Measurements from ENCODE around the gene COPS2. TPM values are rescaled to one million over a fixed set of nuclear protein-coding genes. Genes with fewer than 3 reads are reported as not detected.

Gene COPS2
- total and polyA plus RNA-seq, 9 of the 15 experiments (the other 6 are each of a cell fraction or from before 2014, with no cell fraction given), result 66.4 to 154 (median 117) TPM

- no peaks in the 10 kb centered on the region for H4K20me1 ChIP-seq (replicated peaks; ENCODE audit: control insufficient read depth, insufficient read depth, low read length)
- H3K9ac ChIP-seq (ENCODE audit: insufficient read depth in 1 of 2, low read depth in 2 of 2, low read length in 2 of 2), result no peak overlapping the region
- H3K9me1 ChIP-seq (ENCODE audit: control insufficient read depth, insufficient read depth, low read length), result no peaks in the 10 kb centered on the region
- TF ChIP-seq NR3C1 (CRISPR knock-in tag; IDR thresholded peaks at IDR 0.05), result no peak
- TF ChIP-seq CREB3L1 (IDR thresholded peaks at IDR 0.05; ENCODE audit: borderline replicate concordance, low read depth), result no peak
- TF ChIP-seq KDM1A (IDR thresholded peaks at IDR 0.05), result no peak
- TF ChIP-seq THRAP3 (IDR thresholded peaks at IDR 0.05; ENCODE audit: borderline replicate concordance), result no peak
- no peak for TF ChIP-seq ZNF407 (IDR thresholded peaks at IDR 0.05; ENCODE audit: low read depth)
- TF ChIP-seq ZNF224 (CRISPR knock-in tag; IDR thresholded peaks at IDR 0.05), result no peak
- TF ChIP-seq EZH2 (IDR thresholded peaks at IDR 0.05; ENCODE audit: borderline replicate concordance, low read depth, low read length), result no peak
- TF ChIP-seq BCL6 (CRISPR knock-in tag; IDR thresholded peaks at IDR 0.05), result no peak
- no peak for TF ChIP-seq RFX5 (IDR thresholded peaks at IDR 0.05; ENCODE audit: low read depth, low read length)
- no peak for TF ChIP-seq DNMT1 (IDR thresholded peaks at IDR 0.05)
- in situ Hi-C loops (cut with MboI), result no loop called here
- no peaks in the 10 kb centered on the region for H3K36me3 ChIP-seq (ENCODE audit: control insufficient read depth, insufficient read depth, low read length)
- H3K27me3 ChIP-seq (ENCODE audit: control insufficient read depth in 2 of 2, insufficient read depth in 2 of 2, low read length in 2 of 2), result no peaks in the 10 kb centered on the region
- H3K4me3 ChIP-seq, result no peak overlapping the region
- H2AFZ ChIP-seq (ENCODE audit: low read depth, low read length), result no peak overlapping the region
- FAIRE-seq (no peak), DNase-seq (ENCODE audit: extremely low read depth in 1 of 4, low spot score in 3 of 4) (no peak), ATAC-seq (no peak)
- no peak overlapping the region for H3K4me2 ChIP-seq (ENCODE audit: insufficient read depth, low read length)
- 59% methylated on average over 1 of the region's 1 CpG for WGBS (ENCODE audit: insufficient coverage, low coverage, missing lambda C conversion rate)
- intact Hi-C loops (cut with micrococcal nuclease), result no loop called here
- CTCF ChIA-PET (ENCODE audit: low intra/inter-chr PET ratio), result no interaction called here
- H3K9me3 ChIP-seq (replicated peaks; ENCODE audit: control insufficient read depth, insufficient read depth, low read depth, low read length), result no peaks in the 10 kb centered on the region
- no peak overlapping the region for H3K27ac ChIP-seq (ENCODE audit: extremely low read depth, low read depth, low read length)
- H3K4me1 ChIP-seq (replicated peaks in 1 of 2; ENCODE audit: control insufficient read depth in 2 of 2, insufficient read depth in 2 of 2, low read length in 2 of 2), result peaks cover 0 to 4% of the 10 kb centered on the region in 2 experiments; a peak in 1 of 5 replicates
- POLR2A ChIA-PET, result interaction anchor here (0.6 to 0.9 kb wide), 2 partner anchors 10 to 12 kb away, joined by 3 read pairs; no protein-coding TSS in a partner anchor
- no peaks in the 10 kb centered on the region for H3K79me2 ChIP-seq (ENCODE audit: control insufficient read depth, insufficient read depth, low read length)
- BruUV-seq (replicated peaks), result no TSS peak
Observed at GRCh38 chr15:49082960-49083359, 72.4 kb downstream of the COPS2 start.
